Astrocyte (in vitro differentiated cells and primary cell): ENCODE data around the gene TFDP2. TPM values are rescaled to one million over a fixed set of nuclear protein-coding genes. Genes with fewer than 3 reads are reported as not detected.

Experiments
- DNase-seq: peaks from one replicate; pipeline ENCODE4 v3.0.0-alpha.2; 2010; ENCODE audit warnings: low read depth
- FAIRE-seq: peaks from 2 replicates; lab custom pipeline; 2011; peaks lifted over from hg19 to GRCh38; lab: Jason Lieb, UNC
- H2AFZ ChIP-seq: 2 replicates; pipeline ENCODE4 v1.6.0; 2012; ENCODE audit warnings: low read depth, low read length, inconsistent platforms
- H3K27ac ChIP-seq: 2 replicates; pipeline ENCODE4 v1.5.1; 2011; ENCODE audit warnings: low read depth, low read length, inconsistent platforms
- H3K27me3 ChIP-seq: 2 replicates; pipeline ENCODE4 v1.6.0; 2011; ENCODE audit warnings: low read length, inconsistent platforms; ENCODE audit not compliant: insufficient read depth
- H3K36me3 ChIP-seq: 2 replicates; pipeline ENCODE4 v1.5.1; 2011; ENCODE audit warnings: low read length, inconsistent platforms; ENCODE audit not compliant: insufficient read depth
- H3K4me1 ChIP-seq: 2 replicates; pipeline ENCODE4 v1.5.1; 2011; ENCODE audit warnings: low read length, inconsistent platforms; ENCODE audit not compliant: insufficient read depth
- H3K4me2 ChIP-seq: 2 replicates; pipeline ENCODE4 v1.6.0; 2012; ENCODE audit warnings: low read length, inconsistent platforms
- H3K4me3 ChIP-seq: 2 replicates; pipeline ENCODE4 v1.5.1; 2011; ENCODE audit warnings: low read depth, mild to moderate bottlenecking, low read length, inconsistent platforms; ENCODE audit not compliant: insufficient read depth
- H3K79me2 ChIP-seq: 2 replicates; pipeline ENCODE4 v1.6.0; 2012; ENCODE audit warnings: mild to moderate bottlenecking, low read length, inconsistent platforms; ENCODE audit not compliant: insufficient read depth
- H3K9ac ChIP-seq: 2 replicates; pipeline ENCODE4 v1.6.0; 2012; ENCODE audit warnings: mild to moderate bottlenecking, low read length, inconsistent platforms
- H3K9me3 ChIP-seq: 2 replicates; pipeline ENCODE4 v1.5.1; 2012; ENCODE audit warnings: low read depth, mild to moderate bottlenecking, low read length, inconsistent platforms; ENCODE audit not compliant: insufficient read depth
- H4K20me1 ChIP-seq: 2 replicates; pipeline ENCODE4 v1.6.0; 2012; ENCODE audit warnings: low read length, inconsistent platforms; ENCODE audit not compliant: insufficient read depth
- H3K27ac Mint-ChIP-seq: one replicate; pipeline ENCODE4 v1.8.0; 2021; ENCODE audit warnings: mild to moderate bottlenecking, mixed read lengths; ENCODE audit not compliant: unreplicated experiment
- H3K27me3 Mint-ChIP-seq: one replicate; pipeline ENCODE4 v1.8.0; 2021; ENCODE audit warnings: low read depth, mixed read lengths; ENCODE audit not compliant: unreplicated experiment
- H3K36me3 Mint-ChIP-seq: one replicate; pipeline ENCODE4 v1.8.0; 2021; ENCODE audit warnings: low read depth, mixed read lengths; ENCODE audit not compliant: unreplicated experiment
- H3K4me1 Mint-ChIP-seq: one replicate; pipeline ENCODE4 v1.8.0; 2021; ENCODE audit warnings: low read depth, mixed read lengths; ENCODE audit not compliant: unreplicated experiment
- H3K4me3 Mint-ChIP-seq: one replicate; pipeline ENCODE4 v1.8.0; 2021; ENCODE audit warnings: mild to moderate bottlenecking, moderate library complexity, mixed read lengths; ENCODE audit not compliant: unreplicated experiment
- H3K9me3 Mint-ChIP-seq: one replicate; pipeline ENCODE4 v1.8.0; 2021; ENCODE audit warnings: mild to moderate bottlenecking, mixed read lengths; ENCODE audit not compliant: unreplicated experiment
- EZH2 ChIP-seq: IDR thresholded peaks from 2 replicates; pipeline ENCODE4 v1.6.1; 2012; ENCODE audit warnings: mild to moderate bottlenecking, low read length, inconsistent platforms; ENCODE audit not compliant: insufficient read depth
- total RNA-seq: library from RNA; stranded (reverse); gene quantifications from 2 replicates; pipeline ENCODE4 v1.2.1, GENCODE V29; 2021
- TF ChIP-seq, protein P1 (sequence below): IDR thresholded peaks from 2 replicates; pipeline ENCODE4 v1.5.1; 2011; ENCODE audit warnings: low read depth, mild to moderate bottlenecking, inconsistent platforms, low read length, moderate library complexity; ENCODE audit not compliant: insufficient read depth

Gene TFDP2
- total RNA-seq, 1 donor from 2014 or later = 51.0 TPM

DNA sequence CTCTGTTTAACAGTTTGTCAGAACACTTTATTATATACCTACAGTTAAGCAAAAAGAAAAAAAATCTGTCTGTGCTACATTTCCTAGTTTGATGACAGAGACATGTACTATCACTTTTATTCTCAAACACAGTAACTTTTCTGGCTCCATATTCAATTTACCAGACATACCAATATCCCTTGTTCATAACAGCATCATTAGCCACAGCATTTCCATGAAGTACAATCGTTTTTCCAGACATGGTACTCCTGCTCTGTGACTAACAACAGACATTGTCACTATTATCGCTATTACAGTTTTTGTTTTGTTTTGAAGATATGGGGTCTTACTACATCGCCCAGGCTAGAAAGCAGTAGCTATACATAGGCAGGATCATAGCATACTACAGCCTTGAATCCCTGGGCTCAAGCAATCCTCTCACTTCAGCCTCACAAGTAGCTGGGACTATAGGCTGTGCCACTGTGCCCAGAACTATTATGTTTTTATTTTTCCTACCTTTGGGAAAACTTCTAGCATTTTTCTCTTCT lies 14.5 kb downstream of the TFDP2 start:
- Mint-ChIP-seq H3K4me1 (peaks cover 5% of the 10 kb centered on the region), H3K27ac (no peak overlapping the region), H3K9me3 (no peaks in the 10 kb centered on the region), H3K27me3 (no peaks in the 10 kb centered on the region), H3K36me3 (peaks cover 10% of the 10 kb centered on the region), H3K4me3 (no peak overlapping the region)
- Histone ChIP-seq H4K20me1 (no peaks in the 10 kb centered on the region), H3K4me1 (no peaks in the 10 kb centered on the region), H3K36me3 (no peaks in the 10 kb centered on the region), H3K27ac (no peak overlapping the region), H3K27me3 (no peaks in the 10 kb centered on the region), H3K4me2 (no peak overlapping the region), H3K9me3 (no peaks in the 10 kb centered on the region), H3K4me3 (no peak overlapping the region), H2AFZ (no peak overlapping the region), H3K9ac (no peak overlapping the region), H3K79me2 (no peaks in the 10 kb centered on the region)
- no peak for TF ChIP-seq EZH2
- TF ChIP-seq, protein P1, sequence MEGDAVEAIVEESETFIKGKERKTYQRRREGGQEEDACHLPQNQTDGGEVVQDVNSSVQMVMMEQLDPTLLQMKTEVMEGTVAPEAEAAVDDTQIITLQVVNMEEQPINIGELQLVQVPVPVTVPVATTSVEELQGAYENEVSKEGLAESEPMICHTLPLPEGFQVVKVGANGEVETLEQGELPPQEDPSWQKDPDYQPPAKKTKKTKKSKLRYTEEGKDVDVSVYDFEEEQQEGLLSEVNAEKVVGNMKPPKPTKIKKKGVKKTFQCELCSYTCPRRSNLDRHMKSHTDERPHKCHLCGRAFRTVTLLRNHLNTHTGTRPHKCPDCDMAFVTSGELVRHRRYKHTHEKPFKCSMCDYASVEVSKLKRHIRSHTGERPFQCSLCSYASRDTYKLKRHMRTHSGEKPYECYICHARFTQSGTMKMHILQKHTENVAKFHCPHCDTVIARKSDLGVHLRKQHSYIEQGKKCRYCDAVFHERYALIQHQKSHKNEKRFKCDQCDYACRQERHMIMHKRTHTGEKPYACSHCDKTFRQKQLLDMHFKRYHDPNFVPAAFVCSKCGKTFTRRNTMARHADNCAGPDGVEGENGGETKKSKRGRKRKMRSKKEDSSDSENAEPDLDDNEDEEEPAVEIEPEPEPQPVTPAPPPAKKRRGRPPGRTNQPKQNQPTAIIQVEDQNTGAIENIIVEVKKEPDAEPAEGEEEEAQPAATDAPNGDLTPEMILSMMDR = no peak
- DNase-seq (no peak), FAIRE-seq (no peak)

DNA sequence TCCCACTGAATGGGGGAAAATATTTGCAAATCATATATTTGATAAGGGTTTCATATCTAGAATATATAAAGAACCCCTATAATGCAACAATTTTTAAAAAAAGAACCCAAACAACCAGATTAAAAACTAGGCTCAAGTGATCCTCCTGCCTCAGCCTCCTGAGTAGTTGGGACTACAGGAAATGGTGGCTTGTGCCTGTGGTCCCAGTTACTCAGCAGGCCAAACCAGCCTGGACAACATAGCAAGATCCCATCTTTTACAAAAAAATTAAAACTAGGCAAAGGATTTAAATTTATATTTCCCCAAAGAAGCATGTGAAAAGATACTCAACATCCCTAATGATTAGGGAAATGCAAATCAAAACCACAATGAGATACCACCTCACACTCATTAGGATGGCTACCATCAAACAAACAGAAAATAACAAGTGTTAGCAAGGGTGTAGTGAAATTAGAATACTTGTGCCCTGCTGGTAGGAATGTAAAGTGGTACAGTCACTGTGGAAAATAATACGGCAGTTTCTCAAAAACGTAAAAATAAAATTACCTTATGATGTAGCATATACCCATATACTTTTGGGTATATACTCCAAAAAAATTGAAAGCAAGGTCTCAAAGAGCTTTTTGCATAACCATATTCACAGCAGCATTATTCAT lies 19.7 kb downstream of the TFDP2 start:
- H3K9me3 ChIP-seq = no peaks in the 10 kb centered on the region
- H3K79me2 ChIP-seq = no peaks in the 10 kb centered on the region
- no peak for DNase-seq
- no peak overlapping the region for H2AFZ ChIP-seq
- no peak overlapping the region for H3K27ac ChIP-seq
- no peak overlapping the region for H3K9ac ChIP-seq
- no peaks in the 10 kb centered on the region for H3K27me3 Mint-ChIP-seq
- no peak overlapping the region for H3K27ac Mint-ChIP-seq
- FAIRE-seq = no peak
- peaks cover 2% of the 10 kb centered on the region for H3K4me1 Mint-ChIP-seq
- H3K4me1 ChIP-seq = no peaks in the 10 kb centered on the region
- H3K4me2 ChIP-seq = no peak overlapping the region
- H3K4me3 Mint-ChIP-seq = no peak overlapping the region
- H3K36me3 Mint-ChIP-seq = no peaks in the 10 kb centered on the region
- no peak overlapping the region for H3K4me3 ChIP-seq
- no peaks in the 10 kb centered on the region for H3K36me3 ChIP-seq
- H3K9me3 Mint-ChIP-seq = no peaks in the 10 kb centered on the region
- TF ChIP-seq, protein P1 = peak; percentile 24
- no peak for TF ChIP-seq EZH2
- no peaks in the 10 kb centered on the region for H4K20me1 ChIP-seq
- H3K27me3 ChIP-seq = no peaks in the 10 kb centered on the region

DNA sequence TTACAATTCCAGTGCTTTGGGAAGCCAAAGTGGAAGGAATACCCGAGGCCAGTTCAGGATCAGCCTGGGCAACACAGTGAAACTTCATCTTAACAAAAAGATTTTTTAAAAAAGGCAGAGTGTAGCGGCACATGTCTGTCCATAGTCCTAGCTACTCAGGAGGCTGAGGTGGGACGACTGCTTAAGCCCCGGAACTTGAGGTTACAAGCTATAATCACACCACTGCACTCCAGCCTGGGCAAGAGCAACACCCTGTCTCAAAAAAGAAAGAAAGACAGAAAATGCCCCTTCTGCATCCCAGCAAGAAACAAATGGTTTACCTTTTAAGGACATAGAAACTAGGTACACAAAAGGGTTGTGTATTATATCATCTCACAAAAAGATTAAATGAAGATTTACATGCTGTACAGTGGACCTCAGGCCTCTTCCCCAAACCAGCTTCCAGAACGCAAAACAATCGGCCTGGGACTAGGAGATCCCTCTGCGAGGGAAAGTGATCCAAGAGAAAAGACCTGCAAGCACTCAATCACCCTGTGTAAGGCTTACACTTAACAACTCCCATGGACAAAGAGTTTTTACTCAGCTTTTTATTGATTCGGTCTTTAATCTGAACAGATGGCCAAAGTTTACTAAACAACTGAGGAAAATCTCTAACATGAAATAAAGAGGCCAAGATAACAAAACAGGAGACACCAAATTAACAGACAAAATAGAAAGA lies 21.2 kb downstream of the TFDP2 start:
- no peaks in the 10 kb centered on the region for H3K27me3 Mint-ChIP-seq
- no peaks in the 10 kb centered on the region for H3K4me1 ChIP-seq
- no peaks in the 10 kb centered on the region for H3K36me3 ChIP-seq
- no peaks in the 10 kb centered on the region for H3K36me3 Mint-ChIP-seq
- peak overlapping the region; percentile 36 for H2AFZ ChIP-seq
- H3K27ac ChIP-seq = no peak overlapping the region
- H3K4me2 ChIP-seq = peak overlapping the region; percentile 34
- no peak overlapping the region for H3K4me3 ChIP-seq
- H3K9ac ChIP-seq = peak overlapping the region; percentile 5
- no peaks in the 10 kb centered on the region for H3K9me3 ChIP-seq
- no peaks in the 10 kb centered on the region for H3K27me3 ChIP-seq
- no peak overlapping the region for H3K27ac Mint-ChIP-seq
- FAIRE-seq = no peak
- no peak for DNase-seq
- TF ChIP-seq, protein P1 = no peak
- no peak for TF ChIP-seq EZH2
- H4K20me1 ChIP-seq = no peaks in the 10 kb centered on the region
- no peaks in the 10 kb centered on the region for H3K79me2 ChIP-seq
- no peaks in the 10 kb centered on the region for H3K9me3 Mint-ChIP-seq
- H3K4me1 Mint-ChIP-seq = peaks cover 2% of the 10 kb centered on the region
- H3K4me3 Mint-ChIP-seq = no peak overlapping the region
